ENCODE measurements around the gene CUBN. TPM values are rescaled to one million over a fixed set of nuclear protein-coding genes. Genes with fewer than 3 reads are reported as not detected.

CUBN gene
- total and polyA plus RNA-seq, 2 of the 13 experiments (the other 11 are each of a cell fraction or from before 2014, with no cell fraction given), result 0.27 to 0.32 TPM

DNA sequence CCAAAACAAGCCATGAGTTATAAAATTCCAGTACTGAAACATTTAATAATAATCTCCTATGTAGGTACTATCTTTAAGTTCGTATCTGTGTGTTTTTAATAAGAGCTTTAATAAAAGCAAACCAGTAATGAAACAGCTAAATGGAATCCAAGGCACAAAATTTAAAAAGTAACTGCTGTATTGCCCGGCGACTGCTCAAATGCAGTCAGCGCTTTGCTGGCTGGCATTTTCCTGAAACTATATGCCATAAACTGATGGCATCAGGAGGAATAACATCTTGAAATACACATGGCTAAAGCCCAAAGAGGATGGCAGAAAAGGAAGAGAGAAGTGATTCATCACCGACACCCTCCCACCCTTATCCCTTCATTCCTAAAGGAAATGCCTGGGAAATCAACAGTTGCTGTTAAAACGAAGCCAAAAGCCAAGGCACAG is 133.1 kb downstream of the CUBN start:
- intact Hi-C loops (cut with micrococcal nuclease; ENCODE audit: unreplicated experiment) (no loop called here), in situ Hi-C loops (cut with HindIII; ENCODE audit: extremely low pct_ligation_motif_present, low pct_unique_long_range_greater_than_20kb) (no loop called here)
- Histone ChIP-seq H3K36me3 (replicated peaks in 1 of 2; ENCODE audit: control insufficient read depth in 1 of 2, insufficient read depth in 2 of 2, low read length in 2 of 2) (no peaks in the 10 kb centered on the region), H3K4me2 (ENCODE audit: low read depth, low read length) (no peak overlapping the region), H3K4me1 (ENCODE audit: insufficient read depth, low read length) (no peaks in the 10 kb centered on the region), H4K20me1 (ENCODE audit: insufficient read depth, low read length) (no peaks in the 10 kb centered on the region), H3K9me3 (ENCODE audit: low read length) (no peaks in the 10 kb centered on the region), H3K27ac (ENCODE audit: extremely low read length, insufficient read depth, low read length) (no peak overlapping the region), H3K4me3 (replicated peaks in 1 of 3; ENCODE audit: insufficient read depth in 1 of 3, low read depth in 2 of 3, low read length in 3 of 3) (no peak overlapping the region), H2AFZ (ENCODE audit: low read length) (no peak overlapping the region), H3K79me2 (ENCODE audit: insufficient read depth, low read length) (no peaks in the 10 kb centered on the region), H3K27me3 (ENCODE audit: control insufficient read depth in 1 of 2, insufficient read depth in 2 of 2, low read length in 2 of 2) (no peaks in the 10 kb centered on the region), H3K9ac (ENCODE audit: insufficient read depth, low read depth, low read length) (no peak overlapping the region)
- BruUV-seq (replicated peaks), result no TSS peak
- TF ChIP-seq GLI4 (CRISPR knock-in tag; IDR thresholded peaks at IDR 0.05; ENCODE audit: borderline replicate concordance) (no peak), TCF12 (IDR thresholded peaks at IDR 0.05) (no peak), TCF12 (CRISPR knock-in tag; IDR thresholded peaks at IDR 0.05) (no peak), ATF5 (CRISPR knock-in tag; IDR thresholded peaks at IDR 0.05; ENCODE audit: low read depth) (no peak), ZNF615 (CRISPR knock-in tag; IDR thresholded peaks at IDR 0.05; ENCODE audit: borderline replicate concordance) (no peak), POLR2G (IDR thresholded peaks at IDR 0.05; ENCODE audit: low read depth, low read length) (no peak), NR1H2 (CRISPR knock-in tag; IDR thresholded peaks at IDR 0.05; ENCODE audit: borderline replicate concordance, low read depth) (no peak), MATR3 (CRISPR knock-in tag; IDR thresholded peaks at IDR 0.05) (no peak), FIP1L1 (IDR thresholded peaks at IDR 0.05; ENCODE audit: borderline replicate concordance, insufficient read depth, low read depth, low read length) (no peak), ZBTB43 (CRISPR knock-in tag; conservative IDR thresholded peaks at IDR 0.05) (no peak), RFX5 (IDR thresholded peaks at IDR 0.05; ENCODE audit: low read depth, low read length) (no peak), ZNF343 (CRISPR knock-in tag; IDR thresholded peaks at IDR 0.05) (no peak), NR2F2 (IDR thresholded peaks at IDR 0.05; ENCODE audit: borderline replicate concordance, low read depth) (no peak), MYC (CRISPR knock-in tag; IDR thresholded peaks at IDR 0.05; ENCODE audit: borderline replicate concordance) (no peak)
- TF ChIP-seq, protein P1, sequence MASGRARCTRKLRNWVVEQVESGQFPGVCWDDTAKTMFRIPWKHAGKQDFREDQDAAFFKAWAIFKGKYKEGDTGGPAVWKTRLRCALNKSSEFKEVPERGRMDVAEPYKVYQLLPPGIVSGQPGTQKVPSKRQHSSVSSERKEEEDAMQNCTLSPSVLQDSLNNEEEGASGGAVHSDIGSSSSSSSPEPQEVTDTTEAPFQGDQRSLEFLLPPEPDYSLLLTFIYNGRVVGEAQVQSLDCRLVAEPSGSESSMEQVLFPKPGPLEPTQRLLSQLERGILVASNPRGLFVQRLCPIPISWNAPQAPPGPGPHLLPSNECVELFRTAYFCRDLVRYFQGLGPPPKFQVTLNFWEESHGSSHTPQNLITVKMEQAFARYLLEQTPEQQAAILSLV (CRISPR knock-in tag; IDR thresholded peaks at IDR 0.05; ENCODE audit: borderline replicate concordance), result no peak
- TF ChIP-seq, protein P2, sequence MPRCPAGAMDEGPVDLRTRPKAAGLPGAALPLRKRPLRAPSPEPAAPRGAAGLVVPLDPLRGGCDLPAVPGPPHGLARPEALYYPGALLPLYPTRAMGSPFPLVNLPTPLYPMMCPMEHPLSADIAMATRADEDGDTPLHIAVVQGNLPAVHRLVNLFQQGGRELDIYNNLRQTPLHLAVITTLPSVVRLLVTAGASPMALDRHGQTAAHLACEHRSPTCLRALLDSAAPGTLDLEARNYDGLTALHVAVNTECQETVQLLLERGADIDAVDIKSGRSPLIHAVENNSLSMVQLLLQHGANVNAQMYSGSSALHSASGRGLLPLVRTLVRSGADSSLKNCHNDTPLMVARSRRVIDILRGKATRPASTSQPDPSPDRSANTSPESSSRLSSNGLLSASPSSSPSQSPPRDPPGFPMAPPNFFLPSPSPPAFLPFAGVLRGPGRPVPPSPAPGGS (CRISPR knock-in tag; IDR thresholded peaks at IDR 0.05), result no peak
- 65% methylated on average over 6 of the region's 6 CpGs for WGBS (ENCODE audit: low lambda C conversion rate)
- ChIA-PET CTCF (ENCODE audit: low intra/inter-chr PET ratio, low total read pairs) (no interaction called here), POLR2A (no interaction called here)
- FAIRE-seq (no peak), ATAC-seq (no peak), DNase-seq (ENCODE audit: low spot score) (no peak)
